HepG2 (cell line): Measurements from ENCODE around the gene ADCY7. TPM values are rescaled to one million over a fixed set of nuclear protein-coding genes. Genes with fewer than 3 reads are reported as not detected.

Experiments
- ATAC-seq: fragments of 200-7000 bp; cut with Tn5 transposase; 3 replicates; pipeline ENCODE4 v1.9.1; 2020; ENCODE audit warnings: mild to moderate bottlenecking, moderate library complexity
- BruUV-seq: library from RNA; stranded (reverse); fragments of 400-500 nt; replicated peaks from 2 replicates; lab custom pipeline; 2021; lab: Mats Ljungman, UMichigan
- CTCF ChIA-PET: fragments of 300-600 bp; formaldehyde crosslinking; extraction: SDS; loops from one replicate; lab custom pipeline; 2021; ENCODE audit warnings: low total read pairs, inconsistent platforms, low intra/inter-chr PET ratio; lab: Yijun Ruan, JAX
- POLR2A ChIA-PET: fragments of 350-600 bp; sonication (Branson Sonifier 250); formaldehyde crosslinking; loops from one replicate; lab custom pipeline; 2020; ENCODE audit warnings: antibody characterized with exemption, inconsistent platforms; lab: Yijun Ruan, JAX
- DNase-seq: peaks from one replicate; pipeline ENCODE4 v3.0.0-alpha.2; 2015; ENCODE audit warnings: low spot score
- FAIRE-seq: peaks from 3 replicates; lab custom pipeline; 2011; peaks lifted over from hg19 to GRCh38; lab: Jason Lieb, UNC
- H2AFZ ChIP-seq: one replicate; pipeline ENCODE4 v1.6.1; 2011; ENCODE audit warnings: low read length, inconsistent platforms
- H3K27ac ChIP-seq: fragments of 300-600 bp; 3 replicates; pipeline ENCODE4 v1.8.0; 2011; ENCODE audit warnings: mixed run types, mild to moderate bottlenecking, mixed read lengths, low read length, inconsistent platforms; ENCODE audit not compliant: insufficient read depth; ENCODE audit errors: extremely low read length
- H3K27me3 ChIP-seq, 2 experiments: fragments of 200-600 bp in 1 of 2; 2 replicates in 1 of 2; 3 replicates in 1 of 2; pipeline versions ENCODE4 v1.6.0 to v1.8.0; 2011; ENCODE audit warnings: low read length in 2 of 2, mild to moderate bottlenecking in 2 of 2, moderate library complexity in 2 of 2, inconsistent platforms in 1 of 2; ENCODE audit not compliant: insufficient read depth in 2 of 2, control insufficient read depth in 1 of 2
- H3K36me3 ChIP-seq, 2 experiments: fragments of 200-600 bp in 1 of 2; replicated peaks in 1 of 2; 2 replicates in 1 of 2; 3 replicates in 1 of 2; pipeline versions ENCODE4 v1.5.1 to v1.8.0; 2011; ENCODE audit warnings: low read length in 2 of 2, inconsistent platforms in 1 of 2; ENCODE audit not compliant: insufficient read depth in 2 of 2, control insufficient read depth in 1 of 2
- H3K4me1 ChIP-seq: 2 replicates; pipeline ENCODE4 v1.5.1; 2012; ENCODE audit warnings: low read length, inconsistent platforms; ENCODE audit not compliant: insufficient read depth
- H3K4me2 ChIP-seq: 2 replicates; pipeline ENCODE4 v1.6.0; 2011; ENCODE audit warnings: low read depth, low read length, inconsistent platforms
- H3K4me3 ChIP-seq, 3 experiments: fragments of 200-600 bp in 1 of 3; sonication (generic), shearing (Covaris generic) in 1 of 3; replicated peaks in 1 of 3; 2 replicates each; pipeline ENCODE4 v1.5.1; 2011 to 2016; ENCODE audit warnings: low read length in 3 of 3, inconsistent platforms in 2 of 3, low read depth in 2 of 3, mild to moderate bottlenecking in 2 of 3, control low read depth in 1 of 3, mixed read lengths in 1 of 3; ENCODE audit not compliant: insufficient read depth in 1 of 3
- H3K79me2 ChIP-seq: one replicate; pipeline ENCODE4 v1.6.1; 2011; ENCODE audit warnings: low read length, inconsistent platforms; ENCODE audit not compliant: insufficient read depth
- H3K9ac ChIP-seq: 2 replicates; pipeline ENCODE4 v1.6.0; 2011; ENCODE audit warnings: mild to moderate bottlenecking, low read depth, low read length, inconsistent platforms; ENCODE audit not compliant: insufficient read depth
- H3K9me3 ChIP-seq: 2 replicates; pipeline ENCODE4 v1.5.1; 2012; ENCODE audit warnings: mild to moderate bottlenecking, low read length
- H4K20me1 ChIP-seq: 2 replicates; pipeline ENCODE4 v1.6.0; 2011; ENCODE audit warnings: inconsistent platforms, mild to moderate bottlenecking, low read length, moderate library complexity; ENCODE audit not compliant: insufficient read depth
- BCL6 ChIP-seq: IDR thresholded peaks from 2 replicates; pipeline ENCODE4 v1.6.1; 2016; ENCODE audit warnings: missing genetic modification reagents, missing compliant biosample characterization
- BORCS8-MEF2B ChIP-seq: sonication (generic); formaldehyde crosslinking; IDR thresholded peaks from 2 replicates; pipeline ENCODE4 v1.8.0; 2022; ENCODE audit warnings: mild to moderate bottlenecking, missing genetic modification reagents
- CBFB ChIP-seq: sonication (generic); formaldehyde crosslinking; IDR thresholded peaks from 2 replicates; pipeline ENCODE4 v1.4.0; 2020; ENCODE audit warnings: missing genetic modification reagents
- CBX5 ChIP-seq: sonication (generic); formaldehyde crosslinking; IDR thresholded peaks from 2 replicates; pipeline ENCODE4 v1.4.0; 2020; ENCODE audit warnings: missing genetic modification reagents, borderline replicate concordance
- ETV5 ChIP-seq: IDR thresholded peaks from 2 replicates; pipeline ENCODE4 v1.6.1; 2018; ENCODE audit warnings: missing biosample characterization, missing genetic modification reagents, inconsistent platforms, borderline replicate concordance
- HDAC2 ChIP-seq: sonication (generic); formaldehyde crosslinking; IDR thresholded peaks from 2 replicates; pipeline ENCODE4 v1.4.0; 2020; ENCODE audit warnings: missing genetic modification reagents
- KDM5A ChIP-seq: fragments of 200-600 bp; sonication (generic); IDR thresholded peaks from 2 replicates; pipeline ENCODE4 v1.7.0; 2018; ENCODE audit warnings: antibody characterized with exemption, mild to moderate bottlenecking, low read length, borderline replicate concordance
- LBX2 ChIP-seq: sonication (generic); formaldehyde crosslinking; IDR thresholded peaks from 2 replicates; pipeline ENCODE4 v1.5.0; 2020; ENCODE audit warnings: missing genetic modification reagents, mild to moderate bottlenecking, borderline replicate concordance
- MAFF ChIP-seq: IDR thresholded peaks from 2 replicates; pipeline ENCODE4 v1.6.1; 2011; ENCODE audit warnings: low read depth, low read length, improper control_type of control experiment
- PLRG1 ChIP-seq: fragments of 450-650 bp; conservative IDR thresholded peaks from 2 replicates; pipeline ENCODE4 v1.6.1; 2016
- POLR2AphosphoS2 ChIP-seq: IDR thresholded peaks from 2 replicates; pipeline ENCODE4 v1.6.1; 2011; ENCODE audit warnings: low read depth, low read length, improper control_type of control experiment
- POLR2AphosphoS5 ChIP-seq: IDR thresholded peaks from 2 replicates; pipeline ENCODE4 v1.6.1; 2012; ENCODE audit warnings: low read depth, low read length
- SAFB2 ChIP-seq: sonication (generic); formaldehyde crosslinking; IDR thresholded peaks from 2 replicates; pipeline ENCODE4 v1.5.1; 2020; ENCODE audit warnings: missing genetic modification reagents, low read depth, mild to moderate bottlenecking, borderline replicate concordance
- ZC3H4 ChIP-seq: sonication (generic); formaldehyde crosslinking; IDR thresholded peaks from 2 replicates; pipeline ENCODE4 v1.4.0; 2020; ENCODE audit warnings: missing genetic modification reagents, borderline replicate concordance
- ZFP82 ChIP-seq: sonication (generic); formaldehyde crosslinking; IDR thresholded peaks from 2 replicates; pipeline ENCODE4 v1.5.1; 2020; ENCODE audit warnings: mild to moderate bottlenecking, missing genetic modification reagents, borderline replicate concordance
- ZMYM4 ChIP-seq: sonication (generic); formaldehyde crosslinking; IDR thresholded peaks from 2 replicates; pipeline ENCODE4 v1.8.1; 2023; ENCODE audit warnings: mild to moderate bottlenecking, missing genetic modification reagents
- ZNF253 ChIP-seq: sonication (generic); formaldehyde crosslinking; IDR thresholded peaks from 2 replicates; pipeline ENCODE4 v1.8.0; 2022; ENCODE audit warnings: mild to moderate bottlenecking, missing genetic modification reagents, borderline replicate concordance
- ZNF362 ChIP-seq: sonication (generic); formaldehyde crosslinking; IDR thresholded peaks from 2 replicates; pipeline ENCODE4 v1.4.0; 2020; ENCODE audit warnings: missing genetic modification reagents, mild to moderate bottlenecking, borderline replicate concordance
- ZNF546 ChIP-seq: sonication (generic); formaldehyde crosslinking; conservative IDR thresholded peaks from 2 replicates; pipeline ENCODE4 v1.8.1; 2023; ENCODE audit warnings: mild to moderate bottlenecking, missing genetic modification reagents
- ZSCAN22 ChIP-seq: sonication (generic); formaldehyde crosslinking; IDR thresholded peaks from 2 replicates; pipeline ENCODE4 v1.4.0; 2020; ENCODE audit warnings: mild to moderate bottlenecking, missing genetic modification reagents
- WGBS: methylation state at CpG from one replicate; pipeline ENCODE4 v1.1.6; 2017; ENCODE audit warnings: low lambda C conversion rate; 5-methylcytosine and 5-hydroxymethylcytosine counted together
- in situ Hi-C: cut with HindIII; loops from 2 replicates; pipeline ENCODE4 v1.10.0; 2017; ENCODE audit warnings: low pct_unique_long_range_greater_than_20kb; ENCODE audit not compliant: extremely low pct_ligation_motif_present
- intact Hi-C: fragments of 100-400 bp; cut with micrococcal nuclease; formaldehyde crosslinking; loops from one replicate; pipeline ENCODE4 v1.10.0; 2022; ENCODE audit not compliant: unreplicated experiment
- polyA plus RNA-seq, 8 experiments: library from polyadenylated mRNA; depleted of rRNA in 3 of 8; stranded (reverse) in 7 of 8; unstranded in 1 of 8; fragments of >200 nt; fragmentation: Illumina TruSeq in 4 of 8; extraction: Trizol in 4 of 8; gene quantifications; 2 replicates each; pipeline versions ENCODE4 v1.2.1 to v1.2.3, GENCODE V29; 2011 to 2016; ENCODE audit warnings: low read depth in 4 of 8, missing spikeins in 1 of 8, mixed read lengths in 1 of 8; ENCODE audit not compliant: insufficient read depth in 1 of 8
- total RNA-seq, 5 experiments: library from RNA; depleted of rRNA; stranded (reverse); fragments of >200 nt; fragmentation: Illumina TruSeq; extraction: Trizol; gene quantifications; 2 replicates each; pipeline ENCODE4 v1.2.3, GENCODE V29; 2016; ENCODE audit warnings: low read depth in 1 of 5

ADCY7 gene
- total and polyA plus RNA-seq, 2 of the 13 experiments (the other 11 are each of a cell fraction or from before 2014, with no cell fraction given): 2.2 to 4.3 TPM

GRCh38 chr16:50234771-50235556 lies 31.4 kb upstream of the ADCY7 start:
- POLR2A ChIA-PET: no interaction called here
- no peaks in the 10 kb centered on the region for H3K4me1 ChIP-seq
- no peak overlapping the region for H3K4me3 ChIP-seq
- FAIRE-seq: no peak
- H4K20me1 ChIP-seq: 0 out of 2 replicates have a peak, but pooled peaks cover 3% of the 10 kb centered on the region
- WGBS: 78% methylated on average over 5 of the region's 5 CpGs
- H3K36me3 ChIP-seq: no peaks in the 10 kb centered on the region; a peak in 1 of 5 replicates
- H3K79me2 ChIP-seq: no peaks in the 10 kb centered on the region
- CTCF ChIA-PET: no interaction called here
- no peak for DNase-seq
- no peak overlapping the region for H3K4me2 ChIP-seq
- ATAC-seq: no peak
- intact Hi-C loops (no loop called here), in situ Hi-C loops (no loop called here)
- H2AFZ ChIP-seq: no peak overlapping the region
- H3K27ac ChIP-seq: no peak overlapping the region
- no peaks in the 10 kb centered on the region for H3K27me3 ChIP-seq
- H3K9me3 ChIP-seq: no peaks in the 10 kb centered on the region
- no TSS peak for BruUV-seq
- no peak for TF ChIP-seq KDM5A
- TF ChIP-seq POLR2AphosphoS5: no peak
- TF ChIP-seq LBX2 (CRISPR knock-in tag): no peak
- no peak for TF ChIP-seq MAFF
- no peak for TF ChIP-seq CBFB (CRISPR knock-in tag)
- TF ChIP-seq CBX5 (CRISPR knock-in tag): no peak
- TF ChIP-seq BCL6: no peak
- no peak for TF ChIP-seq ZNF546 (CRISPR knock-in tag)
- no peak for TF ChIP-seq ZSCAN22 (CRISPR knock-in tag)
- TF ChIP-seq ZC3H4 (CRISPR knock-in tag): no peak
- TF ChIP-seq PLRG1: no peak
- TF ChIP-seq HDAC2: no peak
- TF ChIP-seq ZNF362 (CRISPR knock-in tag): no peak
- no peak for TF ChIP-seq ZFP82 (CRISPR knock-in tag)
- no peak for TF ChIP-seq SAFB2 (CRISPR knock-in tag)
- no peak for TF ChIP-seq ZNF253 (CRISPR knock-in tag)
- TF ChIP-seq ZMYM4 (CRISPR knock-in tag): no peak
- TF ChIP-seq POLR2AphosphoS2: no peak
- TF ChIP-seq BORCS8-MEF2B (CRISPR knock-in tag): no peak
- no peak for TF ChIP-seq ETV5 (CRISPR knock-in tag)
- H3K9ac ChIP-seq: no peak overlapping the region
